ENCODE measurements around the gene RELL2. TPM values are rescaled to one million over a fixed set of nuclear protein-coding genes. Genes with fewer than 3 reads are reported as not detected.
A peak's percentile ranks its signal among the peaks of the same experiment; 100 is the strongest.

RELL2 gene
- total RNA-seq, 2 experiments from 2014 or later = 31.4 to 35.6 TPM

- peaks cover 54% of the 10 kb centered on the region for H3K4me1 Mint-ChIP-seq (ENCODE audit: low read depth)
- CTCF ChIA-PET = interaction anchor here (0.8 to 13.6 kb wide), 21 partner anchors 13 to 351 kb away, joined by 3 to 297 read pairs (median 9); partner anchors contain the start of genes FCHSD1, HDAC3, RELL2 and RNF14
Measured at GRCh38 chr5:141618030-141618803, 18.6 kb upstream of the RELL2 start.

DNA sequence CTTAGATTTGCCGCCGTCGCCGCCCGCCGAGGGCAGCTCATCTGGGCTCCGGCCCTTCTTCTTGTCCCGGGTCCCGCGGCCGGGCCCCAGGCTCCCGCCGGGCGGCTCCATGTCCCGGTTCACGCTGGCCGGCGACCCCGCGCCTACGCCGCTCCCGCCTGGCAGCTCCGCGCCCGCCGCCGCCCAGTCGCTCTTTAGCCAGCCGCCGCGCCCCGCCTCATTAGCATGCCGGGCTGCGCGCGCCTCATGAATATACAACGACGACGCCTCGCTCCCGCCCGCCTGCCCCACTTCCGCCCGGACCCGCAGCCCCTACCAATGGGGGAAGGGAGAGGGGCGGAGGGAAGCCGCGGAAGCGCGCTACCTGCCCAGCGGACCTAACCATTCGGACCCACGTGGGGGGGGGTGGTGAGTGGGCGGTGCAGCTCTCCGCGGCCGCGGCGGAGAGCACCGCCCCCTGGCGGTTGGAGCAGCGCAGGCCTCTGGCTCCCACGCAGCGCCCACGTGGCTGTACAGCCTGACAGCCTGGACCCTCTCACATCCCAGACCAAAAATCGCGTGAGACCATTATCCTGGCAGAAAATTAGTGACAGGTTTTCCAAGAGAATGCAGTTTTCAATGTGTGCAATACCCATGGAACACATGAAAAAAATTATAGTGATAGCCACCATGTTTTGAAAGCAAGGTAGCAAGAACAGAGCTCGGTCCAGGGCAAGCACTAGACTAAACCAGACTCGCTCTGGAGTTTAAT lies 17.8 kb upstream of the RELL2 start, which contains the start of gene DIAPH1:
DIAPH1 (minus strand) TSS at position 197 of the 751 bp plus-strand sequence; CDS start at position 111, 86 bp downstream.
- TF ChIP-seq, protein P1, sequence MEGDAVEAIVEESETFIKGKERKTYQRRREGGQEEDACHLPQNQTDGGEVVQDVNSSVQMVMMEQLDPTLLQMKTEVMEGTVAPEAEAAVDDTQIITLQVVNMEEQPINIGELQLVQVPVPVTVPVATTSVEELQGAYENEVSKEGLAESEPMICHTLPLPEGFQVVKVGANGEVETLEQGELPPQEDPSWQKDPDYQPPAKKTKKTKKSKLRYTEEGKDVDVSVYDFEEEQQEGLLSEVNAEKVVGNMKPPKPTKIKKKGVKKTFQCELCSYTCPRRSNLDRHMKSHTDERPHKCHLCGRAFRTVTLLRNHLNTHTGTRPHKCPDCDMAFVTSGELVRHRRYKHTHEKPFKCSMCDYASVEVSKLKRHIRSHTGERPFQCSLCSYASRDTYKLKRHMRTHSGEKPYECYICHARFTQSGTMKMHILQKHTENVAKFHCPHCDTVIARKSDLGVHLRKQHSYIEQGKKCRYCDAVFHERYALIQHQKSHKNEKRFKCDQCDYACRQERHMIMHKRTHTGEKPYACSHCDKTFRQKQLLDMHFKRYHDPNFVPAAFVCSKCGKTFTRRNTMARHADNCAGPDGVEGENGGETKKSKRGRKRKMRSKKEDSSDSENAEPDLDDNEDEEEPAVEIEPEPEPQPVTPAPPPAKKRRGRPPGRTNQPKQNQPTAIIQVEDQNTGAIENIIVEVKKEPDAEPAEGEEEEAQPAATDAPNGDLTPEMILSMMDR (IDR thresholded peaks at IDR 0.05) = peak; percentile 92
- Mint-ChIP-seq H3K36me3 (ENCODE audit: low read depth) (peaks cover 55% of the 10 kb centered on the region), H3K4me3 (peak within 1 kb of the TSS; percentile 99), H3K4me1 (ENCODE audit: low read depth) (peaks cover 55% of the 10 kb centered on the region), H3K27me3 (no peaks in the 10 kb centered on the region), H3K27ac (peak within 1 kb of the TSS; percentile 96), H3K9me3 (no peaks in the 10 kb centered on the region)
- peak; percentile 90 for ATAC-seq
- POLR2A ChIA-PET = interaction anchor here (0.6 to 4.1 kb wide), 22 partner anchors 8 to 126 kb away, joined by 3 to 37 read pairs (median 4); partner anchors contain the start of genes HDAC3 and RELL2
- intact Hi-C loops (cut with micrococcal nuclease) = loop anchor here (1.0 to 2.0 kb wide), 2 partner anchors 14 to 27 kb away; no protein-coding TSS in a partner anchor
- CTCF ChIA-PET = interaction anchor here (0.6 to 13.6 kb wide), 21 partner anchors 8 to 351 kb away, joined by 3 to 297 read pairs (median 6); partner anchors contain the start of genes FCHSD1, HDAC3, RELL2 and RNF14
- peak; percentile 99 for DNase-seq

More at GRCh38 chr5:141618030-141618803, 18.6 kb upstream of the RELL2 start:
- Mint-ChIP-seq H3K27me3 (no peaks in the 10 kb centered on the region), H3K27ac (peak overlapping the region; percentile 96), H3K4me3 (peak overlapping the region; percentile 99), H3K9me3 (no peaks in the 10 kb centered on the region), H3K36me3 (ENCODE audit: low read depth) (peaks cover 51% of the 10 kb centered on the region)
- peak; percentile 68 for DNase-seq
- intact Hi-C loops (cut with micrococcal nuclease) = loop anchor here (2.0 kb wide), 1 partner anchor 13 kb away; no protein-coding TSS in a partner anchor
- ATAC-seq = peak; percentile 42
- TF ChIP-seq, protein P1 (IDR thresholded peaks at IDR 0.05) = no peak
- POLR2A ChIA-PET = interaction anchor here (0.6 to 4.1 kb wide), 17 partner anchors 9 to 127 kb away, joined by 3 to 37 read pairs (median 5); partner anchors contain the start of genes HDAC3 and RELL2

DNA sequence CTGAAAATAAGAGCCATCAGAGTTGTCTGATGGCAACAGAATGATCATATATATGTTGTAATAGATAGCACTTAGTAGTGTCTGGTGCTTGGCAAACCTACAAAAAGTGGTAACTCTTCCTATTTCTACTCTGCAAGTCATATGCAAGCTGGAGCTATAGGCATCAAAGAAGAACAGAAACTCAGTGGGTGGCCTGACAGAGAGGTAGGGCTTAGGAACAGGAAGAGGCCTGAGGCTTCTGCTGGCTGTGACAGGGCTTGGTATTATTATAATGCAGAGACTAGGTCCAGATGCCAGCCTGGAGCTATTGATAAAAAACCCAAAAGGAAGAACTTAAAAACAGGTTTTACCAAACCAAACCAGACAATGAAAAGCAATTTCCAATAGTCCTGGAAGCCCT lies 13.6 kb upstream of the RELL2 start:
- Mint-ChIP-seq H3K36me3 (ENCODE audit: low read depth) (peaks cover 60% of the 10 kb centered on the region), H3K27ac (peak overlapping the region; percentile 73), H3K4me1 (ENCODE audit: low read depth) (peaks cover 25% of the 10 kb centered on the region), H3K9me3 (no peaks in the 10 kb centered on the region), H3K4me3 (no peak overlapping the region), H3K27me3 (no peaks in the 10 kb centered on the region)
- intact Hi-C loops (cut with micrococcal nuclease) = no loop called here
- TF ChIP-seq, protein P1 (IDR thresholded peaks at IDR 0.05) = no peak
- DNase-seq = peak; percentile 54
- peak; percentile 38 for ATAC-seq
- CTCF ChIA-PET = interaction anchor here (0.9 to 13.6 kb wide), 11 partner anchors 9 to 337 kb away, joined by 3 to 297 read pairs (median 4); partner anchors contain the start of genes HDAC3 and RELL2
- POLR2A ChIA-PET = interaction anchor here (1.3 to 1.4 kb wide), 2 partner anchors 11 to 31 kb away, joined by 3 to 6 read pairs; no protein-coding TSS in a partner anchor

GRCh38 chr5:141623611-141624010 lies 13.2 kb upstream of the RELL2 start:
- Mint-ChIP-seq H3K27ac (peak overlapping the region; percentile 73), H3K4me3 (no peak overlapping the region), H3K9me3 (no peaks in the 10 kb centered on the region), H3K36me3 (ENCODE audit: low read depth) (peaks cover 58% of the 10 kb centered on the region), H3K27me3 (no peaks in the 10 kb centered on the region), H3K4me1 (ENCODE audit: low read depth) (peaks cover 25% of the 10 kb centered on the region)
- TF ChIP-seq, protein P1 (IDR thresholded peaks at IDR 0.05) = no peak
- ChIA-PET CTCF (interaction anchor here (0.9 to 13.6 kb wide), 12 partner anchors 8 to 337 kb away, joined by 3 to 297 read pairs (median 4); partner anchors contain the start of genes HDAC3 and RELL2), POLR2A (interaction anchor here (1.3 to 1.4 kb wide), 2 partner anchors 11 to 32 kb away, joined by 3 to 6 read pairs; no protein-coding TSS in a partner anchor)
- ATAC-seq (no peak), DNase-seq (no peak)
- intact Hi-C loops (cut with micrococcal nuclease) = no loop called here
